HS-5 (cell line): ENCODE data around the gene ZNF160.
"Not testable (repeated sequence)": the region's sequence is repeated elsewhere in the genome, so short reads cannot be mapped to it uniquely, and the experiment has no call there.

Source experiments
- DNase-seq: peaks from one replicate; pipeline ENCODE4 v3.0.0-alpha.2; 2012; ENCODE audit warnings: low read depth

The ZNF160 gene

GRCh38 chr19:53103234-53104203 is at the start of gene ZNF160:
Gene ZNF160 (minus strand): TSS chr19:53103422. CDS start chr19:53086276, 17,146 bp downstream.
- peak; percentile 85 for DNase-seq

DNA sequence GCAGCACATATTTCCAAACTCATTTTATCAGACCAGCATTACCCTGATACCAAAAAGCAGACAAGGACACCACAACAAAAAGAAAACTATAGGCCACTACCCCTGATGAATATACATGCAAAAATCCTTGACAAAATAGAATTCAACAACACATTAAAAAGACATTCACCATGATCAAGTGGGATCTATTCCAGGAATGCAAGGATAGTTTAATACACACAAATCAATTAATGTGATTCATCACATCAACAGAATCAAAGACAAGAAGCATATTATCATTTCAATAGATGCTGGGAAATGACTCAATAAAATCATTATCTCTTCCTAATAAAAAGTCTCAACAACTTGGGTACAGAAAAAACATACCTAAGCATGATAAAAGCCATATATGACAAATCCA is 44.4 kb upstream of the ZNF160 start:
- no peak for DNase-seq

DNA sequence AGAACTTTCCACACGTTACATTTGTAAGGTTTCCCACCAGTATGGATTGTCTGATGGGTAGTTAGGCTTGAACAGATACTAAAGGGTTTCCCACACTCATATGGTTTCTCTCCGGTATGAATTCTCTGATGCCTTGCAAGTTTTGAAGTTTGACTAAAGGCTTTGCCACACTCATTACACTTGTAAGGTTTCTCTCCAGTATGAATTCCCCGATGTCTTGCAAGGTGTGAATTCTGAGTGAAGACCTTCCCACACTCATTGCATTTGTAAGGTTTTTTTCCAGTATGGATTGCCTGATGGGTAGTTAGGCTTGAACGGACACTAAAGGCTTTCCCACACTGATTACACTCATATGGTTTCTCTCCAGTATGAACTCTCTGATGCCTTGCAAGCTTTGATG is 37.1 kb upstream of the ZNF160 start:
- DNase-seq: no peak

- DNase-seq: no peak
Measured at GRCh38 chr19:53136432-53136831, 33.2 kb upstream of the ZNF160 start.

GRCh38 chr19:53132141-53132991 is 29.1 kb upstream of the ZNF160 start, which contains the start of gene ZNF415:
Gene ZNF415 (minus strand): TSS chr19:53132910. CDS start chr19:53122676, 10,234 bp downstream.
- peak; percentile 58 for DNase-seq

DNA sequence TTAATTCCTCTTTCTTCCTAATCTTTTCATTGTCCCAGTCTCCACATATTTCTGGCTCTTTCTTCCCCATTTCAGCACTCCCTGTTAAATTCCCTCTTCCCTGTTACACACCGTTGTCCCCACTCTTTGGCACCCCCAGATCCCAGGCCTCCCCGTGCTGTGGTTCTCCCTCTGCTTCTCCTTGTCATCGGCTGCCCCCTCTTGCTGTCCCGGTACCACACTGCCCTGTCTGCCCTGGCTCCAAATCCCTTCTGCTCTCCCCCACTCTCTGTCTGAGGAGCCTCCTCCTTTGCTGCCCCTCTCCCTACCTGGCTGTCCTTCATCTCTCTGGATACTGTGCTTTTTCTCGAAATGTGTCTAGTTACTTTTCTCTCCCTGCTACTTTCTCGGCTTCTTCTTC is 28.5 kb upstream of the ZNF160 start:
- no peak for DNase-seq

DNA sequence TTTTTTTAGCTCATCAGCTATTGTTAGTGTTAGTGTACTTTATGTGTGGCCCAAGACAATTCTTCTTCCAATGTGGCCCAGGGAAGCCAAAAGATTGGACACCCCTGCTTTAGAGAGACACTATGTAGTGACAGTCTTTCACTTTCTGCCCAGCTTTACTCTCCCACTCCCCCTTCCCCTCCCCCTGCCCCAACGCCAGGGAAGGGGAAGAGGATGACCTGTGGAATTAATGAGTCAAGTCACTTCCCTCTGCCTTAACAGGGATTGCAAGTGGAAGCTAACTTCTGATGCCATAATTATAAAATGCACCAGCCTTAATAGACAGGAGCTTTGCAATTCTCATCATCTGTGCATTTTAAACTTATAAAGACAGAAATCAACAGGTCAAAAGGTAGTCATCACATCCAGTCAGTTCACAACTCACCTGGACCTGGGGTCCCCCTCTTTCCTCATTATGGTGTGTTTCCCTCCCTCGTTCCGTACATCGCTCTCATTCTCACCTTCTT is 27.9 kb upstream of the ZNF160 start:
- DNase-seq: no peak

DNA sequence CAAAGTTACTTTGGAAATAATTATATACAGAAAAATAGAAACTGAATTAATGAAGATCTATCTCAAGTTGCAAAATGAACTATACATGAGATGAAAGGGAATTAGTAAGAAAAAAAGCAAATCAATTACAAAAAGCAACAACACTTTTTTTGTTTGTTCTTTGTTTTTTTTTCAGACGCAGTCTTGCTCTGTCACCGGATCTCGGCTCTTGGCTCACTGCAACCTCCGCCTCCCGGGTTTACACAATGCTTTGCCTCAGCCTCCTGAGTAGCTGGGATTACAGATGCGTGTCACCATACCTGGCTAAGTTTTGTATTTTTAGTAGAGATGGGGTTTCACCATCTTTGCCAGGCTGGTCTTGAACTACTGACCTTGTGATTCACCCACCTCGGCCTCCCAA is 27.3 kb upstream of the ZNF160 start:
- DNase-seq: no peak

DNA sequence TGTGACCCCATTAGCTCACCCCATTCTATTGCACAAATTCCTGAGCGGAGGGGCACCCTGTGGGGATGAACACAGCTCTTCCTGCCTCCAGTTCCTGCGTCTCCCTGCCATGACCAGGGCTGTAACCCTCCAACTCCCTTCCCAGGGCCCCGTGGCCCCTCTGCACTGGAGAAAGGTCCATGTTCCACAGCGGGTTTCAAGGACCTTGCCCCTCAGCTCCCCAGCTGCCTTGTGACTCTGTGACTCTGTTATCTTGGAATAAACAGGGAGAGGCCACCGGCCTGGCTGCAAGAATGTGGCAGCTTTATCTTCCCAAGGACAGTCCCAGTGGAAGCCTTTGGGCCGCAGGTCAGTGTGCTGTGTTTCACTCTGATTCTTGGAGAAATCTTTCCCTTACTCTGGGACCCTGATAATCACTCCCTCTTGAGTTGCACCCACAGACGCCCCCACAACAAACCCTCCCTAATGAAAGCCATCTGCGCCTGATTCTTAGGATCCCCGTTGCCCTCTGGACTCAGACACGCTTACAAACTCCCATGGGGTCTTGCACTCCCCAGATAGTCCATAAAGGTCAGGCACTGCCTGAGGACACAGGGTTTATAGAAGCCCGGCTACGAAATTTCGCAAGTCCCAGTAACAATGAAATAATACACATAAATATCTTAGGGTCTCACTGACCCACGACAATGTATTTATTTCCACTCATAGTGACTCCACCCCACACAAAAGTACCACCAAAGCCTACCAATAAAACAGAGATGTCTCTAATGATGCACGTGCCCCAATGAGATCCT is 23.7 kb upstream of the ZNF160 start:
- DNase-seq: not testable (repeated sequence)

GRCh38 chr19:53123400-53123799 is 20.2 kb upstream of the ZNF160 start:
- DNase-seq: no peak

DNA sequence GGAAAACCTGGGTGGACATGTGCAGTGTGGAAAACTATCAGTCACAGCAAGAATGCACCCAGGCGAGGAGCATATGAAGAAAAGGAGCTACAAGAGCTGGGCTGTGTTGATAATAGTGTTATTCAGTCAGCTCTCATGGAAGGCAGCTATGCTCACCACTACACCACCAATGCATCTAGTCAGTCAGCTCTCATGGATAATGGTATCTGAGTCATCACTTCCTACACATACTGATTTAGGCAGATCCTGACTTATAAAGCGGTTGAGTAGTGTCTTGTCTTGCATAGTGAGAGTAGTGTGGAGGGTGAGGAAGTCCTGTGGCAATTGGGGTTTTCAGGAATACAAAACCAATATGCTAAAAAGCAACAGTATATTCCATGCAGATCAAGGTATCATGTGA is 9.1 kb upstream of the ZNF160 start:
- DNase-seq: no peak

GRCh38 chr19:53109527-53109926 is 6.3 kb upstream of the ZNF160 start:
- no peak for DNase-seq

DNA sequence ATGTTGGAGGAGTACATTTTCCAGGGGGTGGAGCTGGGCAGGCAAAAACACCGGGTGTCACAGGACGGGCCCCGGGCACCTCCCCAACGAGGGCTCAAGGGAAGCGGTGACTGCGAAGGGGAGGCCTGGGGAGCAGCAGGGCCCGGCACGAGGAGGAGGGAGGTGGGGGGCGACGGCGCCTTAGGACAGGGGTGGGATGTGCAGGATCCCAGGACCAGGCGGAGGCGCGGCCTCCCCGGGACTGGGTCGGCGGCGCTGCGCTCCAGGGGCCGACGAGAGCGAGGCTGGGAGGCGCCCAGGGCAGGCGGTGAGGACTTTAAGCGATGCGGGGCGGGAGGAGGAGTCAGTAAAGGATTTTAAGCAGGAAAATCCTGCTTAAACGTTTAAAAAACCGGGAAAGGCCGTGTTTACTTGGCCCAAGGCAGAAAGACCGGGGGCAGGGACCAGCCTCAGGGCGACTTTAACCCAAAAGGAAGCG is 427 bp downstream of the ZNF160 start:
- DNase-seq: peak; percentile 10

GRCh38 chr19:53102206-53102755 is 941 bp downstream of the ZNF160 start:
- no peak for DNase-seq

GRCh38 chr19:53101518-53101917 is 1.7 kb downstream of the ZNF160 start:
- DNase-seq: no peak

GRCh38 chr19:53098570-53098969 is 4.7 kb downstream of the ZNF160 start:
- DNase-seq: not testable (repeated sequence)

- not testable (repeated sequence) for DNase-seq
Measured at GRCh38 chr19:53096982-53097690, 6.1 kb downstream of the ZNF160 start.

DNA sequence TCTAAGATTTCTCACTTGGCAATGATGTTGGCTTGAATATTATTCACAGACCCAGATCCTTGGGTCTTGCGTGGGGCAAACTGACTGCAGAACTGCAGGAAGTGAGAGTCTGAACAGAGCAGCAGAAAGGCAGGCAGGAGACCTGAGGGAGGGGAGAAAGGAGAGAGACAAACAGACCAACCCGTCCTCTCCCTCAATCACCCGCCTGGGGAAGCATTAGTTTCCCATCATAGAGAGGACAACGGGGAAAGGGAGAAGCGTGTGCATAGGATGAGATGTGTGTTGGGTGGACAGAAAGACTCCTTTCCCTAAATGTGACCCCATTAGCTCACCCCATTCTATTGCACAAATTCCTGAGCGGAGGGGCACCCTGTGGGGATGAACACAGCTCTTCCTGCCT is 6.6 kb downstream of the ZNF160 start:
- not testable (repeated sequence) for DNase-seq

GRCh38 chr19:53094754-53095575 is 8.3 kb downstream of the ZNF160 start:
- DNase-seq: no peak

DNA sequence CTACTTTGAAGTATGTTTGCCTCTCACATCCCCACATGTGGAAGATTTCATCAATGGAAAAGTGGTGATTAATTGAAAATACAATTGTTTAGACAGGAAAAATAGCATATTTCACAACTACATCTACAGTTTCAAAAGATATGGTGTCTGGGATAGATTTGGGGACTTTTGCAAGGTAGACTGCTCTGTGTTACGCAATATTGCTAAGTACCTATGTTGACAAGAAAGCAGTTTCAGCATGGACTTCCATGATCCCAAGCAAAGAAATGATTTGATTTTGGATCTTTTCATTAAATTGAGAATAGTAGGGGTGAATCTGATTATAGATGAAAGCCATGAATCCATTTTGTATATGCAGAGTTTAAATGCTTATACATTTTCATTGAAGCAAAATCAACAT is 10.5 kb downstream of the ZNF160 start:
- no peak for DNase-seq
